GM19043 (cell line): Measurements from ENCODE around the gene MYEOV.

ENCODE experiments used
- ATAC-seq: cut with Tn5 transposase; IDR thresholded peaks from one replicate; pipeline ENCODE4 v1.9.1; 2021; ENCODE audit warnings: low read depth; ENCODE audit not compliant: unreplicated experiment

Gene MYEOV

GRCh38 chr11:69285766-69286165 is 8.2 kb upstream of the MYEOV start:
- no peak for ATAC-seq

GRCh38 chr11:69286374-69287371 is 7.3 kb upstream of the MYEOV start:
- no peak for ATAC-seq

GRCh38 chr11:69287968-69288882 is 5.7 kb upstream of the MYEOV start:
- ATAC-seq = no peak

- no peak for ATAC-seq
Observed at GRCh38 chr11:69288883-69289242, 5.1 kb upstream of the MYEOV start.

- no peak for ATAC-seq
Observed at GRCh38 chr11:69290806-69291205, 3.1 kb upstream of the MYEOV start.

GRCh38 chr11:69291459-69292110 is 2.4 kb upstream of the MYEOV start:
- ATAC-seq = no peak

- no peak for ATAC-seq
Observed at GRCh38 chr11:69292221-69292648, 1.7 kb upstream of the MYEOV start.

GRCh38 chr11:69293087-69293486 is 868 bp upstream of the MYEOV start:
- ATAC-seq = no peak

GRCh38 chr11:69294571-69295078 is 670 bp downstream of the MYEOV start:
- ATAC-seq = no peak

GRCh38 chr11:69295079-69295994 is 1.4 kb downstream of the MYEOV start:
- no peak for ATAC-seq

GRCh38 chr11:69295995-69296889 is 2.3 kb downstream of the MYEOV start:
- no peak for ATAC-seq

- peak; percentile 45 for ATAC-seq
Observed at GRCh38 chr11:69296890-69297786, 3.2 kb downstream of the MYEOV start.

- ATAC-seq = peak; percentile 5
Observed at GRCh38 chr11:69297787-69298266, 3.9 kb downstream of the MYEOV start.

- ATAC-seq = peak; percentile 43
Observed at GRCh38 chr11:69298267-69299022, 4.5 kb downstream of the MYEOV start.

GRCh38 chr11:69299023-69299461 is 5.1 kb downstream of the MYEOV start:
- no peak for ATAC-seq

GRCh38 chr11:69299572-69299971 is 5.6 kb downstream of the MYEOV start:
- ATAC-seq = no peak
